Measurements from ENCODE around the gene ARFGAP2.

The ARFGAP2 gene

GRCh38 chr11:47186700-47187695 is 10.3 kb upstream of the ARFGAP2 start:
- peak; percentile 56 for DNase-seq

DNA sequence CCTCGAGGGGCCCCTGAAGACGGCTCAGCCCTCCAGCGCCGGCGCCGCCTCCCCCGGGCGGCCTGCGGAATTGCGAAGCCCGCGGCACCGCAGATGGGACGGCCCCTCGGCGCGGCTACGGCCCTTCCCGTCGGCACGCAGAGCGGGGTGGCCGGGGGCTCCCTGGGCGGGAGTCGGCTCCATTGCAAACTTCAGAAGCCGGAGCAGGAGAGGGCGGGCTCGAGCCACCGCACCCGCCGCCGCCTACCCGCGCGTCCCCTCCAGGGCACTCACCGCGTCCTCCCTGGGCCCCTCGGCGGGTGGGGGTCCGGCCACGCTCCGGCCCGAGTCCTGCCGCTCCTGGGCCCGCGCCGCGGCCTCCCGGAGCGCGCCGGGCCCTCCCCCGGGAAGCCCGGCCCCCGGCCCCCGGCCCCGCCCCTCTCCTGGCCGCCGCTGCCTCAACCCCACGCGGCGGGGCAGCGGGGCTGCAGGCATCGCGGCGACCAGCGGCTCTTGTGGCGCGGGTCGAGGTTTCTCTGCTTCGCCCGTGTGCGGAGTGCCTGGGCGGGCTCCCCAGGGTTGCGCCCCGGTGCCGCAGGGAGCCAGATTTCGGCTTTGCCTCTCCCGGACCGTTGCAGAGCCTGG is 9.5 kb upstream of the ARFGAP2 start, which contains the start of gene PACSIN3:
TSS of gene PACSIN3 (minus strand) at position 359 of the 624 bp plus-strand sequence. CDS start 3,707 bp downstream, outside the sequence.
- DNase-seq, result peak; percentile 39

GRCh38 chr11:47185305-47186075 is 8.8 kb upstream of the ARFGAP2 start:
- no peak for DNase-seq

DNA sequence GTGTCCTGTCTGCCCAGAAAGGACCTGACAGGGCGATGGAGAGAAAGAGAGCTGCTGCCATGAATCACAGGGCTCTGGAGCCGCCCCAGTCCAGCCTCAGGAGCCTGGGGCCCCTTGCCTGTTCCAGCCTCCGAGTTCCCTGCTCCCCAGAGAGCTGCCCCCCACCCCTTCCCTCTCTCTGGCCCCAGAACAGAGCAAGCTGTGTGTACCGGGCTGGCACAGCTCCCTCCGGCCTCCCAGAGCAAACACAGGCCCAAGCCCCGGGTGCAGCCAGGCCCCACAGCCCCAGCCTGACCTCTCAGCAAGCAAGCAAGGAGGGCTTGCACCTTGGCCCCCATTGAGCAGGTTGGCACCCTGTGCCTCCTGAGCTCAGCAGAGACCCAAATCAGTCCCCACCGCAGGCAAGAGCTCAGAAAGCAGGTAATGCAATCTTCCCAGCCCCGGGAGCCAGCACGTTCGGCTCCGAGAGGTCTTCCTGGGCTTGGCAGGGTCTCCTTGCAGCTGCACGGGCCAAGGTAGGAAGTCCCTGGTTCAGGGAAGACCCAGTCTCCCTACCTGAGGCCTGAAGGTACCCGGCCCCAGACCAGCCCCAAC is 8.1 kb upstream of the ARFGAP2 start:
- DNase-seq, result no peak

DNA sequence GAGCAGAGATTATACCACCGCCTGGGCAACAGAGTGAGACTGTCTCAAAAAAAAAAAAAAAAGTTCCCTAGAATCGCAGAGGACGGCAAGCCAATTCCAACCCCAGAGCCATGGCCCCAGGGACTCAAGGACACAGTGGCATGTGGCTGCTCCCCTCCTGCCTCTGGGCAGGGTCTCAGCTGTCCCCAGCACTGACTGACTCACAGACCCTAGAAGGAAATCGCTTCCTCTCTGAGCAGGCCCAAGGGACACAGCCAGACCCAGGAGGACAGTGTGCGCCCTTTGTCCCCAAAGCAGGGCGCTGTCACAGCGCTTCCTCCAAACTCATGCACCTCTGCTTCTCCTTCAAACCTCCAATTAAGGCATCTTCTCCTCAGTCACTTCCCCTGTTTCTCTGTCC is 7.3 kb upstream of the ARFGAP2 start:
- no peak for DNase-seq

- DNase-seq, result no peak
Observed at GRCh38 chr11:47183031-47183856, 6.6 kb upstream of the ARFGAP2 start.

GRCh38 chr11:47182380-47182779 is 5.7 kb upstream of the ARFGAP2 start:
- no peak for DNase-seq

DNA sequence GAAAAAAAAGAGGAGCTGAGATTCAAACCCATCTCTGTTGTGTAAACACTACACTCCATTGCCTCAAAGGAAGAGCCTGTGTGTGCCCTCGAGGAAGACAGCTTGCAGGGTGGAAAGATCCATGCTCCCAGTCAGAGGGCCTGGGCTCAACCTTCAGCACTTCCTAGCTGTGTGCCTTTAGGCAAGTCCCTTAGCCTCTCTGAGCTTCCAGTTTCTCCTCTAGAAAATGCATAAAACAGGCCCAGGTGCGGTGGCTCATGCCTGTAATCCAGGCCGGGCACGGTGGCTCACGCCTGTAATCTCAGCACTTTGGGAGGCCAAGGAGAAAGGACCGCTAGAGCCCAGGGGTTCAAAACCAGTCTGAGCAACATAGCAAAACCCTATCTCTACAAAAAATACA is 4.6 kb upstream of the ARFGAP2 start:
- DNase-seq, result no peak

- DNase-seq, result no peak
Observed at GRCh38 chr11:47180006-47180787, 3.5 kb upstream of the ARFGAP2 start.

DNA sequence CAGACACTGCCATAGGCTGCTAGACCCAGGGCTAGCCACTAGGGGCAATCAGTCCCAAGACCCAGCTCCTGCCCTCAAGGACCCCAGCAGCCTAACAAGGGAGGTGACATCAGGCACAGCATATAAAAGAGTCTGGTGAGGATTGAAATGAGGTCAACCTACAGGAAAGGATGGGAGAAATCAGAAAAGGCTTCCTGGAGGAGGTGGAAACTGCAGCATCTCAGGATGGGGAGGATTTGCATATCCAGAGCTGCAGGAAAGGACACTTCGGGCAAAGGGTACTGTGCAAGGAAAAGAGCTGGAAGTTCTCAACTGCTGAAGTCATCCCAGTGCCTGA is 2.9 kb upstream of the ARFGAP2 start:
- peak; percentile 37 for DNase-seq

DNA sequence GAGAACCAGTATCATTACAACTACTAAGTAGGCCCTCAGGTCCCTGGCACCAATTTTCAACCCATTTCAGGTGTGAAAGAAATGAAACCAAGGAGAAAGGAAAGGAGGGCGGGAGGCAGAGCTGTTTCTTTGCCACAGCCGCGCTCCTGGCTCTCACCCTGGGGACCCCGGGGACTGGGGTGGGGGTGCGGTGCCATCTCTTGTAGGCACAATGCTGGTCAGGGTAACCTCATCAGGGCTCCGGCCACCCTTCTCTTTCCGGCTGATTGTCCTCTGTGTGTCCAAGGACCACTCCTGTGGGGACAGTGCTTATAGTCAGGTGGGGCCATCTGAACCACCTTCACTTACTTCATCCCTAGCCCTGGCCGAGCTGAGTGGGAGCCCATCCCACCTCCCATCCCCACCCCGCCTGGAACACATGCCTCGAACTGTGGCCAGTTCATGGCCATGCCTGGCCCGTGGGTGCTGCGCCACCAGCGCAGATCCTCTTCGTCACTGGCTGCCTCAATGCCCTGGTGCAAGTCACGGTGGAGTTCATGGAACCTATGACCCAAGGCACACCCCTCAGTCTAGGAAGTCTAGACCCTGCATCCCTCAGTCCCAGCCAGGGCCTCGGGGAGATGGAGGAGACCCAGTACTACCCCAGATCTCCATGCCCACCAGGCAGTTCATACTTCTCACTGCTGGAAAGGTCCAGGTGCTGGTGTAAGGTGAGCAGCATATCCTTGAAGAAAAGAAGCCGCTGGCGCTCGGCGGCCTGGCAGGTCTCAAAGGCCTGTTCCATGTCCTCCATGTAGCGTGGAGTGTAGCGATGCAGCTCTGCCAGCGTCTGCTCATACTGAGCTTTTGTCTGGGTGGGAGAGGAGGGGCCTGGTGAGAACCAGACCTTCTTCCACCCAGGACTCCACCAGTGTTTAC is 2.3 kb upstream of the ARFGAP2 start:
- DNase-seq, result no peak

DNA sequence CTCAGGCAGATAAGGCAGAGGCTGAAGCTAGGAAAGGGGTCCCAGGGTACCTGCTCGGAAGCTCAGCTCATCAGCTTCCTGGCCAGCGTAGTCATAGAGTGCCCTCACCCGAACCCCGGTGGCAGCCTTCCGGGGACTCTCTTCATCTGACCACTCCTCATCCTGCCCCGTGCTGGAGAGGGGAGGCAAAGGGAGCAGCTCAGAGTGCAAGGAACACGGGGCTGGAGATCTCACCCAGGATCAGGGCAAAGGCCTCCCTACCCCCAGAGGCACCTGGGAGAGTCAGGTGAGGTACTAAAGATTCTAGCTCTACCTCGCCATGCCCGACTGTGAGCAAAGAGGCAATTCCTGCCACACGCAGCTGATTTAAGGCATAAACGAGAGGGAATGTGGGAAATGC is 1.6 kb upstream of the ARFGAP2 start:
- no peak for DNase-seq

DNA sequence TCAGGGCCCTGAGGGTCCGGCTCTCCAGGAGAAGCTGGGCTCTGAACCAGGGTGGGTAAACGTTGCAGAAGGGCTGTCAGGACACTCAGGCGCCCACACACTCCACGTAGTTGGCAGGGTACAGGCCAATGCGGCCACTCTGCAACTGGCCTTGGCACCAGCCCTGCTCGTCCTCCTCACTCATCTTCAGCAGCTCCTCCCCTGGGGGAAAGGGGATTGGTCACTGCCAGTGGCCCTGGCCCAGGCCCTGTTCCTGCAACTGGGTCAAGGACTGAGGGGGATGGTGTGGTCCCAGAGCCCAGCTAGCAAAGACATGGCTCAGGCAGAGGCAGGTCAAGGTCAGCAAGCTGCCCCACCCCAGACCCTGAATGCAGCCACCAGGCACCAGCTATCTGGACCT is 1.2 kb upstream of the ARFGAP2 start:
- no peak for DNase-seq

DNA sequence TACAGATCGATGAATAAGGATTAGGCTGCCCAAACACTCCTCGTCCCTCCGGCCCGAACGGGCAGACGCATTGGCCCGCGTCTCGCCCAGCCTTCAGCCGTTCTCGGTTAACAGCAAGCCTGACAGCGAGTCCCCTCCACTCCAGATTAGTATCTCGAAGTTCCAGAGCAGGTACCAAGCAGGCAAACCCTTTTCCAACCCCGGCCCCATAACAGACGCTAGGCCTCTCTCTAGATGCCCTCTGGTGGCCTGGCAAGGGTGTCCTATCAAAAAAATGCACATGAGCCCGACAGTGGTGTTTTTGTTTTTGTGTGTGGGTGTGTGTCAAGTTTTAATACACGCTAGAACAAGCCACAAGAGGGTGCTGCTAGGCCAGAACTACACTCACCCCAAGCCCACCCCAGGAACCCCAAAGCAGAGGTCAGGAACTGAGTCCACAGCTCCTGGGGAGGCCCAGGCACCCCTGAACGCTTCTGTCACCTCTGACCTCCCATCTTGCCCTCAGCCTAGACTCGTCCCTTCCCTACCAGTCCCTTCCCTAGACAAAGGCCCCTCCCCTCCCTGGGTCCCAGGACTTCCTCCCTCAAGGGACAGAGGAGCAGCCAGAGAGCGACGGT is 658 bp upstream of the ARFGAP2 start:
- peak; percentile 66 for DNase-seq

GRCh38 chr11:47175746-47176327 is 842 bp downstream of the ARFGAP2 start:
- no peak for DNase-seq

DNA sequence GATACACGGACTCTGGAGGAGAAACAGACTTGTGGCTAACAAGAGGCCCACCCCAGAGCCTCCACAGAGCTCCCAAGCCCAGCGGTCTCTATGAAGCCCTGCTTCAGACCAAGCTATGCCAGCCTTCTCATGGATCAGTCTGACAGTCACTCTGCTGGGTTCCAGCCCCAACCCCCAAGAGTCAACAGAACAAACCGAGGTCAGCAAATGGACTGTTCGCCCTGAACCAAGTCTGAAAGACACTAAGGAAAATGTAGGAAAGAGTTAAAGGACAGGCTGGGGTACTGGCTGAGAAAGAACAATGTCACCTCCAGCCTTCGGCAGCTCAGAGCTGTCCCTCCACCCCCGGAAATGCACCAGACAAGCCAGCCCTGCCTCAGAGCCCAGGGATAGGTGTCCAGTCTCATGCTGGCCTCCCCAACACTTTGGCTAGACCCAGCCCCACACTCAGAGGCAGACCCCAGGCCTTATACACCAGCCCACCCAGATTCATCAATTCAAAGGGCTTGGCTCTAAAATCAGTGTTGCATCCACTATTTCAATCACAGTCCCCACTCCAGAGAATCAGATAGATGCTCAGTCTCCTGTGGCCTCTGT is 3.8 kb downstream of the ARFGAP2 start:
- no peak for DNase-seq

DNA sequence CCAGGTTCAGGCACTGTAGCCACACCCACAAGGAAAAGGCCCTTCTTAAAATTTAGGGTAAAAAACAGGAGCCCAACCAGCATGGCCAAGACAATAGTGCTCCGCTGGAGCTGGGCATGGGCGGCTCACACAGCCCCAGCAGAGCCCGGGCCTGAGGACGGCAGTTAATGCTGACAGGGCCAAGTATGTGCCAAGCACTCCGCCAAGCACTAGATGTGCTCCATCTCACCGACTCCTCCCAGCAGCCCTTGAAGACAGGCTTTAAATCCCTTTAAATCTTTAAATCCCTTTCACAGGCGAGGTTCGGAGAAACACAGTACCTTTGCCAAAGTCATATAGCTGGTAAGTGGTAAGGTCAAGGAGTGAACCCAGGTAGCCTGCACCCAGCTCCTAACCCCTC is 4.8 kb downstream of the ARFGAP2 start:
- DNase-seq, result no peak

GRCh38 chr11:47171061-47171838 is 5.4 kb downstream of the ARFGAP2 start:
- DNase-seq, result no peak

Measured in activated CD8-positive, alpha-beta memory T cell treated with anti-CD3 and anti-CD28 coated beads, Interleukin-2, amount 50 U/mL, for 4 hours (primary cell).